Upper lobe of left lung (tissue), 4 donors: ENCODE data around the gene RBM20.

Experiments
- CTCF ChIP-seq, 6 experiments: fragments of 450-650 bp in 4 of 6; fragments of 200-600 bp in 2 of 6; sonication (generic) in 2 of 6; IDR thresholded peaks; one replicate each; pipeline ENCODE4 v1.5.1; 2016 to 2019; ENCODE audit warnings: antibody characterized with exemption in 6 of 6
- POLR2A ChIP-seq, 4 donors: fragments of 450-650 bp; IDR thresholded peaks; one replicate each; pipeline ENCODE4 v1.5.1; 2016 to 2017; ENCODE audit warnings: antibody characterized with exemption in 4 of 4, mild to moderate bottlenecking in 2 of 4
- POLR2AphosphoS5 ChIP-seq, 2 donors: sonication (generic); formaldehyde crosslinking; IDR thresholded peaks; one replicate each; pipeline ENCODE4 v1.5.1; 2017; ENCODE audit warnings: antibody characterized with exemption in 2 of 2

GRCh38 chr10:110625951-110626855 lies 17.9 kb upstream of the RBM20 start:
- TF ChIP-seq CTCF (IDR thresholded peaks at IDR 0.05) (no peak), POLR2A (IDR thresholded peaks at IDR 0.05) (no peak), POLR2AphosphoS5 (IDR thresholded peaks at IDR 0.05) (no peak)
